ENCODE measurements around the gene IZUMO1. TPM values are rescaled to one million over a fixed set of nuclear protein-coding genes. Genes with fewer than 3 reads are reported as not detected.

Gene IZUMO1
- total and polyA plus RNA-seq, 9 of the 15 experiments (the other 6 are each of a cell fraction or from before 2014, with no cell fraction given) = 0.14 to 2.1 (median 0.73) TPM

- POLR2A ChIA-PET = interaction anchor here (0.6 kb wide), 1 partner anchor 10 kb away, joined by 3 read pairs; the partner anchor contains the start of gene IZUMO1
- Histone ChIP-seq H3K9me1 (ENCODE audit: control insufficient read depth, insufficient read depth, low read length) (no peaks in the 10 kb centered on the region), H3K79me2 (ENCODE audit: control insufficient read depth, insufficient read depth, low read length) (peaks cover 16% of the 10 kb centered on the region), H3K27ac (ENCODE audit: extremely low read depth, low read depth, low read length) (no peak overlapping the region), H3K4me3 (no peak overlapping the region), H3K9ac (ENCODE audit: insufficient read depth in 1 of 2, low read depth in 2 of 2, low read length in 2 of 2) (peak overlapping the region in 1 of 2 experiments; percentile 67; a peak in 1 of 4 replicates), H3K27me3 (ENCODE audit: control insufficient read depth in 2 of 2, insufficient read depth in 2 of 2, low read length in 2 of 2) (no peaks in the 10 kb centered on the region), H3K4me2 (ENCODE audit: insufficient read depth, low read length) (no peak overlapping the region), H3K36me3 (ENCODE audit: control insufficient read depth, insufficient read depth, low read length) (no peaks in the 10 kb centered on the region), H3K4me1 (replicated peaks in 1 of 2; ENCODE audit: control insufficient read depth in 2 of 2, insufficient read depth in 2 of 2, low read length in 2 of 2) (peaks cover 25 to 57% of the 10 kb centered on the region in 2 experiments), H4K20me1 (replicated peaks; ENCODE audit: control insufficient read depth, insufficient read depth, low read length) (no peaks in the 10 kb centered on the region), H3K9me3 (replicated peaks; ENCODE audit: control insufficient read depth, insufficient read depth, low read depth, low read length) (no peaks in the 10 kb centered on the region), H2AFZ (ENCODE audit: low read depth, low read length) (no peak overlapping the region)
- in situ Hi-C loops (cut with MboI) (no loop called here), intact Hi-C loops (cut with micrococcal nuclease) (no loop called here)
- DNase-seq (ENCODE audit: extremely low read depth in 1 of 4, low spot score in 3 of 4) (no peak), ATAC-seq (no peak), FAIRE-seq (no peak)
- TF ChIP-seq ZNF134 (CRISPR knock-in tag; conservative IDR thresholded peaks at IDR 0.05) (no peak), PTRF (tag; IDR thresholded peaks at IDR 0.05) (no peak), AFF4 (CRISPR knock-in tag; IDR thresholded peaks at IDR 0.05) (no peak), DDX20 (tag; IDR thresholded peaks at IDR 0.05; ENCODE audit: low read depth) (no peak), ZNF146 (CRISPR knock-in tag; IDR thresholded peaks at IDR 0.05; ENCODE audit: unreplicated experiment) (no peak)
- CTCF ChIA-PET (ENCODE audit: low intra/inter-chr PET ratio) = interaction anchor here (0.6 kb wide), 1 partner anchor 215 kb away, joined by 3 read pairs; no protein-coding TSS in a partner anchor
- 73% methylated on average over 9 of the region's 9 CpGs for WGBS (ENCODE audit: insufficient coverage, low coverage, missing lambda C conversion rate)
- BruUV-seq (replicated peaks) = no TSS peak
Observed at GRCh38 chr19:48756686-48757085, 10.0 kb upstream of the IZUMO1 start.
